ENCODE measurements around the gene VWA1.

GRCh38 chr1:1390675-1391074 is 44.8 kb upstream of the VWA1 start:
- TF ChIP-seq CTCF (conservative IDR thresholded peaks at IDR 0.05) (no peak), ZFX (IDR thresholded peaks at IDR 0.05) (no peak)
